Urothelium cell line (cell line): ENCODE data around the gene ARL10.

Source experiments
- DNase-seq: peaks from one replicate; pipeline ENCODE4 v3.0.0; 2011; ENCODE audit warnings: low spot score, mixed read lengths
- FAIRE-seq: peaks from 2 replicates; lab custom pipeline; 2011; peaks lifted over from hg19 to GRCh38; lab: Jason Lieb, UNC

Gene ARL10

DNA sequence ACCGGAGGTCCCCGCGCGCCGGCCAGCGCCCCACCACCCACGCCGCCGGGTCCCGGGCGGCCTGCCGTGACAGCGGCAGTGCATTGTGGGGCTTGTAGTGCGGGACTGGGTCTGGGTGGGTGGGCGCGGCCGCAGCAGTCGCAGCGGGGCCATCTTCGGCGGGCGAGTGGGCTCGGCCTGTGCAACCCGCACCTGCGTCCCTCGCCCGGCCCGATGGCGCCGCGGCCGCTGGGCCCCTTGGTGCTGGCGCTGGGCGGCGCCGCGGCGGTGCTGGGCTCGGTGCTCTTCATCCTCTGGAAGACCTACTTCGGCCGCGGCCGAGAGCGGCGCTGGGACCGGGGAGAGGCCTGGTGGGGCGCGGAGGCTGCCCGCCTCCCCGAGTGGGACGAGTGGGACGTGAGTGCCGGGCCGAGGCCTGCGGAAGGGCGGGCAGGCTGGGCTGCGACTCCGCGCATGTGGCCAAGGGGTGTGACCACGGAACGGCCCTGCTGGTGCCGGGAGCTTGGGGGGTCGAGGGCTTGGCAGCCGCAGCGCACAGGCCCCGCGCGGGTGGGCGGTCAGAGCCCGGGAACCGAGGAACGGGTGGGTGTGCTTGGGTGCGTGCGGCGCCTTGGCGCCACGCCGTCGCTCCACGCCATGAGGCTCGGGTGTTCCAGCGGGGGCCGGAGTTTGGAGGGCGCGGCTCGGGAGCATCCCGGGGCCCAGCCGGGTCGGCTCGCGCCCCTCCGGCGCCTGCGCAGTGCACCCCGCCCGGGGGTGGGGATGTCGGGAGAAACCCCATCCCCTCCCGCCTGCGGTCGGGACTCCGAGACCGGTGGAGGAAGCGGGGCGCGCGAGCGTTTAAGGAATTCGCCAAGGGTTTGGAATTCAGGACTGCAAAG, at the start of gene ARL10:
Gene ARL10 (plus strand): TSS at position 137 of the 881 bp plus-strand sequence. CDS start 77 bp downstream, at position 214.
- FAIRE-seq (no peak), DNase-seq (peak; percentile 61)

DNA sequence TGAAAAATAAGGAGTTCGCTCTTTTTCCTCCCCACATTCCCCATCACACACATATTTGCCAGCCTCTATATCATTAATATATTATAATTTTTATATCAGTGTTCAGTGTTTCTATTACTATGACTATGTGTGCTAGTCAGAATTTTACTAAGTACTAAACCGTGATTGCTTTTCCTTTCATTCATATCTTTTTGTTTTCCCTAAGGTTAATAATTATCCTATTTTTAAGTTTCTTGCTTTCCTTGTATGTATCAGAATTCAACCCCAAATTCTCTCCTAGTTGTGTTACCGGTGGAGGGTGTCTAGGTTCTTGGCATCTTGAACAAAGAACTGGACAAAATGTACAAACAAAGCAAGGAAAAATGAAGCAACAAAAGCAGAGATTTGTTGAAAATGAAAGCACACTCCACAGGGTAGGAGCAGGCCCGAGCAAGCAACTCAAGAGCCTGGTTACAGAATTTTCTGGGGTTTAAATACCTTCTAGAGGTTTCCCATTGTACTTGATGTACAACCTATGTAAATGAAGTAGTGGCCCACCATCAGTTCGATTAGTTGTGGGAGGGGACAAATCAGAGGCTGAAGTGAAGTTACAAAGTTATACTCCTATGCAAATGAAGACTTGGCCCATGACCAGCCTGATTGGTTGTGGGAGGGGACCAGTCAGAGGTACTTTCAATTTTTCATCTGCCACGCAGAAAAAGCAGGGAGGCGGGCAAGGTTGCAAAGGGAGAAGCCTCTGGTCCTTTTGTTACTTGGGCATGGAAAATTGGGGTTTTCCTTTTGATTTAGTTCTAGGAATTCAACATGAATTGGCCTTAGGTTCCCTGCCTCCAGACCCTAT, 47.5 kb upstream of the ARL10 start:
- FAIRE-seq (no peak), DNase-seq (no peak)

DNA sequence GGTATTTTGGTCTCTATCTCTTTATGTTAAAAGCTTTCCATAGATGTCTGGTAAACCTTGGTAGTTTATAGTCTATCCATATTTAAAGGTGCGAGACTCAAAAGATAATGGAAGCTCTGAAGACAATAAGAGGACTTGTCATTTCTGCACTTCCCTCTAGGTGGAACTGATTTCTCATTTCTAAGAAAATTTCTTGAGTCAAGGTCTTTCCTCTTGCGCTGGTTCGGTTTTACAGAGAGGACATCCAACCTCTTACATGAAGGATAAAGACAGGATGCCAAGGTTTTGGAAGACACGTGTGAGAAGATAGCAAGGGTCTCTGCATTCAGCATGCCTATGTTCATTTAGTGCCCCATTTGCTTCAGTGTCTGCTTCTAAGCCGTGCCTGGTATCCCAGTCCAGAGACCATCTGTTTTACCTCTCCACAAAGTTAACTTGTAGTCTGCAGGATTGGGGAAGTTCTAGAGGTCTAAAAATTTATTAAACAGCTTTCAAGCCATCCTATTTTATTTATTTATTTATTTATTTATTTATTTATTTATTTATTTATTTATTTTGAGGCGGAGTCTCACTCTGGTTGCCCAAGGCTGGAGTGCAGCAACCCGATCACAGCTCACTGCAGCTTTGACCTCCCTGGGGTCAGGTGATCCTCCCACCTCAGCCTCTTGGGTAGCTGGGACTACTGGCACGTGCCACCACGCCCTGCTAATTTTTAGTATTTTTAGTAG, 45.3 kb upstream of the ARL10 start:
- FAIRE-seq, result no peak

DNA sequence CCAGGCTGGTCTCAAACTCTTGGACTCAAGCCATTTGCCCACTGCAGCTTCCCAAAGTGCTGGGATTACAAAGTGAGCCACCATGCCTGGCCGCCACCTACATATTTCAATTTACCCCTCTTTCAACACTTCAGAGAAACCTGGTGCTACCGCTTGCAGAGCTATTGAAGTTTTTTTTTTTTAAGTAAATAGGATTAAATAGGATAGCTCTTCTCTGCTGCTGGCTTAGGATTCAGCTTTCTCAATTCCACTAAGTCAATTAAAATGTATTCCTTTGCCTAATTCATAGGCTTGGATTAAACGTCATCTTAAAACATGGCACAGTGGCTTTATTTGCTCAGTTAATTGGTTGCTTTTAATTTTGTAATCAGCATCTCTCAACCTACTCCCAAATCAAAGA, 44.7 kb upstream of the ARL10 start:
- no peak for DNase-seq
- FAIRE-seq, result no peak

More for the DNA sequence above, 45.3 kb upstream of the ARL10 start:
- no peak for DNase-seq

GRCh38 chr5:176334031-176334770, 31.1 kb upstream of the ARL10 start:
- no peak for DNase-seq
- FAIRE-seq, result no peak

DNA sequence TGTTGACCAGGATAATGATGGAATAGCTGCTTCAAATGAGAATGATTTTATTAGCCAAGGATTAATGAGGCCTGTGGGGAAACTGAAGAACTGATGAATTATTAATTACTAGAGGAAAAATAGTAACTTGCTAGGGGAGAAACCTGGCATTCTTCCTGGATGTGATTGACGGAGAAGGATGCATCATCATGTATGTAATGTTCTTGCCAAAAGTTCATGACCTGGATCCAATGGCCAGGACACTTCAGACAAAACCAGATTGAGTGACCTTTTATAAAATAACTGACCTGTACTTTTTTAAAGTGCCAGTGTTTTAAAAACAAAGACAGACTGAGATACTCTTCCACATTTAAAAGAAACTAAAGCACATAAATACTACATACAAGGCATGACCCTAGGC, 27.4 kb upstream of the ARL10 start:
- DNase-seq, result no peak
- no peak for FAIRE-seq

- DNase-seq (no peak), FAIRE-seq (no peak)
These were observed 26.0 kb upstream of the ARL10 start for GRCh38 chr5:176339304-176339703.

- FAIRE-seq (no peak), DNase-seq (no peak)
These were observed 23.7 kb upstream of the ARL10 start for GRCh38 chr5:176341325-176342157.

DNA sequence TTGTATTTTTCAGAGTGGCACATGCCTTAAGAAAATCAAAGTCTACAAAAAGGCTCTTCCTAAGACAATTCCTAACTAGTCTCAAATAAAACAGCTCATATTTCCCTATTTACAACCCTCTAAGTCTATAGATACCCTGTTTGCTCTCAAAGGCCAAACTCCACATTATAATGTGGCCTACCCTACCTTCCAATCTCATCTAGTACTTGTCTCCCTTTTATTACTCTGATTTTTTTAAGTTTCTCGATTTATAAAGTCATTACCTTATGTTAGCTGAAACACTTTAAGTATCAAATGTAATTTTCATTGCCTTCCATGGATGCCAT, 23.2 kb upstream of the ARL10 start:
- FAIRE-seq, result no peak
- DNase-seq, result no peak

DNA sequence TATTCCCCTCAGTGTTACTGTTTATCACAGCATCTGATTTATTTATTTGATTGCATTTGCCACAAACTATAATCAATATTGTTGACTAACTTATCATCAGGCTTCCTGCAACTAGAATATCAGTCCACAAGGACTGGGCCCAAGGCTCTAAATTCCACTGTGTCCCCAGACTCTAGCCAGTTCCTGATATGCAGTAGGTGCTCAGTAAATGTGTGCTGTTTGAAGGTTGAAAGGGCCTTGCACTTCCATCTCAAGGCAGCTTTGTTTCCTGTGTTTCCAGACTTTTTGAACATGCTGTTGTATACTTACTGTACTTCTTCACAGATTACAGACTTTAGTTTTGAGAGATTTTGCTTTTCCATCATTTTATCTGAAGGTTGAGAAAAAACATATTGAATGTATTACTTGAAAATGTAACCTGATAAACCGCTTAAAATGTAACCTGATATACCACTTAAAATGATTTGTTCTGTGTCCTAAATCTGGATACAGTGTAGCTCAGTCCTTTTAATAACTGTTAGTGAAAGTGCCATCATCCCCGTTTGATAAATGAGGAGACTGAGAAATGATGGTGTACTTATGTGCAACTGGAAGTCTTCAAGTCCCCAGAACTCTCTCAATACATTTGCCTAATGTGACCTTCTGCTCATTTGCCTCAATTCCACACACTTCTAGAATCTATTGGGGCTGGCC, 22.4 kb upstream of the ARL10 start:
- DNase-seq, result no peak
- FAIRE-seq, result no peak

DNA sequence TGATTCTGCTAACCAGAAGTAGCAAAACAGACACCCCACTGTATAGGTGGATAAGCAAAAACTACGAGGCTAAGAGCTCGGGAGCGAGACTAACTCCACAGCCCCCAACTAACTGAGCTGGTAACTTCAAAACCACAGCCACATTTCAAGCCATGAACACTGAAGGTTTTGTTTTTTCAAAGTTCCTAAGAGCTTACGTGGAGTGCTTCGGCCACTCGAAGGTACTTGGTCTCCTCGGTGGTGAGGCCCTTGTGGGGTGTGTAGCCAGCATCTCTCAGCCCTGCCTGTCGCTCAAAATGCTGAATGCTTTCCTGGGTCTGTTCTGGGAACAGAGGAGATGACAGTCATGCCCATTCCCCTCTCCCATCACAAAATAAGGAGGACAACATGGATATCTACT, 14.9 kb upstream of the ARL10 start:
- FAIRE-seq, result no peak
- no peak for DNase-seq

DNA sequence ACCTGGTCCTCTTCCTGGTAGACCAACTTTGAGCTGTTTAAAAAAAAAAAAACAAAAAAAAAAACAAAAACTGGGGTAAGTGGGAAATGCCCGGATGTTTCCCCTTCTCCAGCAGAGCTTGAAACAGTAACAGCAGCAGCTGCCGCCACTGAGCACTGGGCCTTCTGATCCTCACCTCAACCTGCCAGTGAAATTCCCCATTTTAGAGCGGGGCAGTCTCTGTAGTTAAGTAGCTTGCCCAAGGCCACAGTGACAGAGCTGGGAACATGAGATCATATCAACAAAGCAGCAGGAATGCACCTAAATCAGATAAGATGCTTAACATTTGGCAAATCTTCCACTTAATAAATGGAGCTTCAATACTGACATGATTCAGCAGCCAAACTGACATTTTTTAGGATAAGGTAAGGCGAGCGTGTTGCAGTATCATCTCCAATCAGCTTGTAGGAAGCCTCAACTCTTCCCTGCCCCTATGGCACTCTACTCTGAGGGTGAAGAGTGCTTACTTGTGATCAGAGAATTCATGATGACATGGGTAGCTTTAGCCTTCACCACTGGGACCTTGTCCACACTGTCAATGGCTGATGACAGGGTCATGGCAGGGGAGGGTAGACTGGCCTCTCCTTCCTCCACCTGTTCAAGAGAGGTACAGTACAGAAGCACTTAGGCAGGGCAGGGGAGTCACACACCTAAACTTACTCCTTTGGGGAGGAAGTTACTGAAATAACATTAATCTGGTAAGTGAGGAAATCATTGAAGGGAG, 13.0 kb upstream of the ARL10 start:
- no peak for FAIRE-seq
- no peak for DNase-seq

DNA sequence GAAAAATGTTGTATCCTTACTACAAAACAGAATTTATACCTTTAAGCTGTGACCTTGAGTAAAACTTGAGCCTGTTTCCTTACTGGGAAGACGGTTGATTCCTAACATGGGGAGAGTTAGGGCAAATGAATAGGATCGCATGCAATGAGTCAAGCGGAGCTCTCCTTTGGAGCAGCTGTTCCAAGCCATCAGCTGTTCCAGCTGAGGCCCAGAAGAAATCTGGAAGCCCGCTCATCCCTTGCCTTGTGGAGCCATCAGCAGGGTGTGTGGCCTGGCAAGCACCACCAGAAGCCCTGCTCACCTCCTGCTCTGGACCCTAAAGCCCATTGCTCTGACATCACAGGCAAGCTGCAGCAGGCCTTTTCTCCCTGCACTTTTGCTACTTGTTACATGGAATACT, 11.8 kb upstream of the ARL10 start:
- DNase-seq (no peak), FAIRE-seq (no peak)

DNA sequence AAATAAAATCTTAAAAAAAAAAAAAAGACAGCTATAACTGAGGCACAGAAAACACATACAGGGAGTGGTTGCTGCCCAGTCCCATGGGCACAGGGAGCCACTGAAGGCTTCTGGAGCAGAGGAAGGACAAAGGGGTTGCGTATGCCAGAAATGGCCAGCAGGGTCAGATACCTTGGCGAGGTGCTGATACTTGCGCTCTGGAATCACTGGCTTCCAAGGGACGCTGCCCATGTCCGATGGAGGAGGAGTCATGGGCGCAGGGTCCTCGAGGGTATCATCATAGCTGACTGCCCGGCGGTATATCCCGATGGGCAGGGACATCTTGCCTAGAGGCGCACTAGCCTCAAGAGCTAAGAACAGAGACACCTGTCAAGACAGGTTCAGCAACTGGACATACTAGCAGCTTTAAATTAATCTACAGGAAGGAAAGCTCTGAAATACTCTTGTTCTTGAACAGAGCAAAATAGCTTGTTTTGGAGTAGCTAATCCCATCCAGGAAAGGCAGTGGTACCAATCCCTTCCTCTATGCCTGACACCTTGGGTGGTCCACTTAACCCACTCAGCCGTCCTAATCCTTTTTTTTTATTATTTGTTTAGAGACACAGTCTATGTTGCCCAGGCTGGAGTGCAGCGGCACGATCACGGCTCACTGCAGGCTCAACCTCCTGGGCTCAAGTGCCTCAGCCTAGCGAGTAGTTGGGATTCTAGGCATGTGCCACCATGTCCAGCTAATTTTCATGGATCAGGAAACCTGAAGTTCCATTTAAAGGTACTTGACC, 9.7 kb upstream of the ARL10 start:
- DNase-seq, result no peak
- no peak for FAIRE-seq

- DNase-seq (no peak), FAIRE-seq (no peak)
These were observed 9.1 kb upstream of the ARL10 start for GRCh38 chr5:176356179-176356566.

DNA sequence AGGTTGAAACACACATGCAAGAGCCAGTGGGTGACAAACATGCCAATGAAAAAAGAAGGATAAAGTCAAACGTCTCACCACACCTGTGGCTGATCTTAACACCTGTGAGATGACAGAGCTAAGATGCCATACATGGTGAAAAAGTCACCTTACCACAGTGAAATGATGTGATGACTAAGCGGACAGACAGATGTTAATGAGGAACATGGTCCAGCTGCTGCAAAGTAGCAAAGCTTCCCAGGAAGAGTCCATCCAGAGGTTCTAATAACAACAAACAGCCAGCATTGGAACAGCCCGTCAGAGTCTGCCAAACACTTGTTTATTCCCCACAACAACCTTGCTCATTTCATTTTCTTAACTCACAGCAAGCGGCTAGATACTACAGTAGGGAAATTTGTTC, 5.6 kb upstream of the ARL10 start:
- FAIRE-seq (no peak), DNase-seq (no peak)

DNA sequence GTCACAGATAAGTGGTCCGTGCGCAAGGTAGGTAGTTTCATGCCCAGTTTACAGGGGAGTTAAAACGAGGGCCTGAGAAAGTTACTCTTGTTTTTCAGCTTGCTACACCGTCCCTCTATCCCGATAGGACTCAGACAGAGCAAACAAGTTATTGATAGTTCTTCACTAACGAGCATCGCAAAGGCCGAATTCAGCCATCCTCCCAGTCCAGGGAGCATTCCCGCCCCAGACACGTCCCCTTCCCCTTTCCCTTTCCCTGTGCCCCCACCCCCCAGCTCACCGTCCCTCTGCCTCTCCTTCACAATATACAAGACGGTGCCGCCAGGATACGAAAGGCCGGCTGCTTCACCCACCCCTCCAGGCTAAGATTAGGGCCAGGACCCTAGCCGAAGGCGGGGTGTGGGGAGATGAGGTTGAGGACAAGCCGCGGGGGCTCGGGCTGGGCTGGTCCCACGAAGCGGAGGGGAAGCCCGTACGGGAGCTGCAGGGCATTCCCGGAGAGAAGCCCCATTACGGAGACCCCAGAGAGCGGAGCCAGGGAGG, 4.3 kb upstream of the ARL10 start:
- no peak for DNase-seq
- FAIRE-seq, result no peak
